ENCODE data around the gene MYOCOS. TPM values are rescaled to one million over a fixed set of nuclear protein-coding genes. Genes with fewer than 3 reads are reported as not detected.

The MYOCOS gene
- total and polyA plus RNA-seq, 9 of the 15 experiments (the other 6 are each of a cell fraction or from before 2014, with no cell fraction given): 0.07 TPM; not detected in 7

DNA sequence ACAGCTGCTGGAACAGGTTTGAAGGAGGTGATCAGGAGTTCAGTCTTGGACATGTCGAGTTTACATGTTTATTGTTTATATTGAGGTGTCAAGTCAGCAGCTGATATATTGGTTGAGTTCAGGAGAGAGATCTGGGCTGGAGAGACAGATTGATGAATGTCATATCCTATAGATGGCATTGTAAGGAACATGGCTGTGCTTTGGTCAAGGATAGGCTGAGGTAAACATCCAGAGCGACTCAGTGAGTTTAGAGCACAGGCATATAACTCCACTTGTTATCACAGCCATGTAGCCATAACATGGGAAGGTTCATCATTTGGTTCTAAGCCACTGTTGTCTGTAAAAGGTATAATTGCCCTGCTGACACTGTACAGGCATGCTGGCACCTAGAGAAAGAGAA, 5.5 kb upstream of the MYOCOS start (continued):
- TF ChIP-seq, protein P1, sequence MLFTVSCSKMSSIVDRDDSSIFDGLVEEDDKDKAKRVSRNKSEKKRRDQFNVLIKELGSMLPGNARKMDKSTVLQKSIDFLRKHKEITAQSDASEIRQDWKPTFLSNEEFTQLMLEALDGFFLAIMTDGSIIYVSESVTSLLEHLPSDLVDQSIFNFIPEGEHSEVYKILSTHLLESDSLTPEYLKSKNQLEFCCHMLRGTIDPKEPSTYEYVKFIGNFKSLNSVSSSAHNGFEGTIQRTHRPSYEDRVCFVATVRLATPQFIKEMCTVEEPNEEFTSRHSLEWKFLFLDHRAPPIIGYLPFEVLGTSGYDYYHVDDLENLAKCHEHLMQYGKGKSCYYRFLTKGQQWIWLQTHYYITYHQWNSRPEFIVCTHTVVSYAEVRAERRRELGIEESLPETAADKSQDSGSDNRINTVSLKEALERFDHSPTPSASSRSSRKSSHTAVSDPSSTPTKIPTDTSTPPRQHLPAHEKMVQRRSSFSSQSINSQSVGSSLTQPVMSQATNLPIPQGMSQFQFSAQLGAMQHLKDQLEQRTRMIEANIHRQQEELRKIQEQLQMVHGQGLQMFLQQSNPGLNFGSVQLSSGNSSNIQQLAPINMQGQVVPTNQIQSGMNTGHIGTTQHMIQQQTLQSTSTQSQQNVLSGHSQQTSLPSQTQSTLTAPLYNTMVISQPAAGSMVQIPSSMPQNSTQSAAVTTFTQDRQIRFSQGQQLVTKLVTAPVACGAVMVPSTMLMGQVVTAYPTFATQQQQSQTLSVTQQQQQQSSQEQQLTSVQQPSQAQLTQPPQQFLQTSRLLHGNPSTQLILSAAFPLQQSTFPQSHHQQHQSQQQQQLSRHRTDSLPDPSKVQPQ (CRISPR knock-in tag; IDR thresholded peaks at IDR 0.05; ENCODE audit: borderline replicate concordance): no peak

DNA sequence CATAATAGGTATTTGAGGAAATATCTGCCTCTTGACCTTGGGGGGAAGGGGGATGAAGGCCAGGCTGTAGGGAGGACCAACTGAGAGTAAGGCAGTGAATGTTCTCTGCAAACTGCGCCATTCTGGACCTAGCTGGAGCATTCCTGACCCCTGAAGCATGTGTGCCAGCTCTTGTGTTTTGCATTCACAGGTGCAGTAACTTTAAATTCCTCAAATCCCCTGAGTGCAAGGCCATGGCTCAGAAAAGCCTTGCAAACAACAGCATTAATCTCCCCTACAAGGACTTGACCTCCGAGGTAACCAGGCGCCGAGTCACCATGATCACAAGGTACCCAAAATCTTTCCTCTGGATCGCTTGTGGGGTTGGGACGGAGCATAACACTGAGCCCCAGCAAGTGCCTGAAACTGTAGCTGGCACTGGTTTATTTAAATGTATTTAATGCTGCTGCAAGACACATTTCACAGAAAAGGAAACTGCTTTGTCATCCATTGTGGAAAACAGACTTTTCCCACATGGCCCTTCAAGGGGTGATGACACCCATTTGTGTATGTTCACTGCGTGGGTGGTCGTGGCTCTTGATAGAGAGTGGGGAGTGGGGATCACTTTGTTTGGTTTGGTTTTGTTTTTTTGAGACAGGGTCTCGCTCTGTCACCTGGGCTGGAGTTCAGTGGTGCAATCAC, 1.7 kb downstream of the MYOCOS start:
- ATAC-seq (no peak; the same call in none of the 3 replicates), FAIRE-seq (no peak), DNase-seq (ENCODE audit: extremely low read depth in 1 of 4, low spot score in 3 of 4) (no peak)
- intact Hi-C loops (cut with micrococcal nuclease) (no loop called here), in situ Hi-C loops (cut with MboI) (loop anchor here (25.0 kb wide), 1 partner anchor 1086 kb away; the partner anchor contains the start of gene GORAB)
- H3K27me3 ChIP-seq (ENCODE audit: control insufficient read depth in 2 of 2, insufficient read depth in 2 of 2, low read length in 2 of 2): peaks cover 0 to 11% of the 10 kb centered on the region in 2 experiments; a peak in 2 of 5 replicates
- peak overlapping the region; percentile 40; the same call in 1 of the 2 replicates for H3K4me2 ChIP-seq (ENCODE audit: insufficient read depth, low read length)
- no peak overlapping the region for H3K9ac ChIP-seq (ENCODE audit: insufficient read depth in 1 of 2, low read depth in 2 of 2, low read length in 2 of 2)
- H4K20me1 ChIP-seq (replicated peaks; ENCODE audit: control insufficient read depth, insufficient read depth, low read length): no peaks in the 10 kb centered on the region
- no peaks in the 10 kb centered on the region for H3K36me3 ChIP-seq (ENCODE audit: control insufficient read depth, insufficient read depth, low read length)
- H3K79me2 ChIP-seq (ENCODE audit: control insufficient read depth, insufficient read depth, low read length): no peaks in the 10 kb centered on the region
- CTCF ChIA-PET (ENCODE audit: low intra/inter-chr PET ratio): interaction anchor here (0.7 kb wide), 1 partner anchor 1726 kb away, joined by 3 read pairs; no protein-coding TSS in a partner anchor
- H3K9me3 ChIP-seq (replicated peaks; ENCODE audit: control insufficient read depth, insufficient read depth, low read depth, low read length): no peaks in the 10 kb centered on the region
- H3K4me1 ChIP-seq (replicated peaks in 1 of 2; ENCODE audit: control insufficient read depth in 2 of 2, insufficient read depth in 2 of 2, low read length in 2 of 2): peaks cover 5 to 11% of the 10 kb centered on the region in 2 experiments; a peak in 2 of 5 replicates
- BruUV-seq (replicated peaks): no TSS peak
- no peaks in the 10 kb centered on the region for H3K9me1 ChIP-seq (ENCODE audit: control insufficient read depth, insufficient read depth, low read length)
- peak overlapping the region; percentile 44 for H2AFZ ChIP-seq (ENCODE audit: low read depth, low read length)
- no peak overlapping the region for H3K4me3 ChIP-seq
- POLR2A ChIA-PET: interaction anchor here (0.6 to 1.2 kb wide), 2 partner anchors 8 to 133 kb away, joined by 3 to 4 read pairs; no protein-coding TSS in a partner anchor
- H3K27ac ChIP-seq (ENCODE audit: extremely low read depth, low read depth, low read length): no peak overlapping the region
- 22% methylated on average over 9 of the region's 9 CpGs for WGBS (ENCODE audit: insufficient coverage, low coverage, missing lambda C conversion rate)
- TF ChIP-seq, protein P2, sequence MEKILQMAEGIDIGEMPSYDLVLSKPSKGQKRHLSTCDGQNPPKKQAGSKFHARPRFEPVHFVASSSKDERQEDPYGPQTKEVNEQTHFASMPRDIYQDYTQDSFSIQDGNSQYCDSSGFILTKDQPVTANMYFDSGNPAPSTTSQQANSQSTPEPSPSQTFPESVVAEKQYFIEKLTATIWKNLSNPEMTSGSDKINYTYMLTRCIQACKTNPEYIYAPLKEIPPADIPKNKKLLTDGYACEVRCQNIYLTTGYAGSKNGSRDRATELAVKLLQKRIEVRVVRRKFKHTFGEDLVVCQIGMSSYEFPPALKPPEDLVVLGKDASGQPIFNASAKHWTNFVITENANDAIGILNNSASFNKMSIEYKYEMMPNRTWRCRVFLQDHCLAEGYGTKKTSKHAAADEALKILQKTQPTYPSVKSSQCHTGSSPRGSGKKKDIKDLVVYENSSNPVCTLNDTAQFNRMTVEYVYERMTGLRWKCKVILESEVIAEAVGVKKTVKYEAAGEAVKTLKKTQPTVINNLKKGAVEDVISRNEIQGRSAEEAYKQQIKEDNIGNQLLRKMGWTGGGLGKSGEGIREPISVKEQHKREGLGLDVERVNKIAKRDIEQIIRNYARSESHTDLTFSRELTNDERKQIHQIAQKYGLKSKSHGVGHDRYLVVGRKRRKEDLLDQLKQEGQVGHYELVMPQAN (IDR thresholded peaks at IDR 0.05; ENCODE audit: borderline replicate concordance): no peak
- peak; percentile 70 for TF ChIP-seq C11orf30 (IDR thresholded peaks at IDR 0.05; ENCODE audit: low read depth)
- no peak for TF ChIP-seq ZNF583 (CRISPR knock-in tag; IDR thresholded peaks at IDR 0.05)
- TF ChIP-seq MAFK (IDR thresholded peaks at IDR 0.05; ENCODE audit: low read length): peak; percentile 20; the same call in 1 of the 2 replicates
- TF ChIP-seq BHLHE40 (IDR thresholded peaks at IDR 0.05; ENCODE audit: low read length): no peak
- TF ChIP-seq MAFG (tag; conservative IDR thresholded peaks at IDR 0.05): peak; percentile 72
